ENCODE results near the gene RAPGEF4. TPM values are rescaled to one million over a fixed set of nuclear protein-coding genes. Genes with fewer than 3 reads are reported as not detected.
A peak's percentile ranks its signal among the peaks of the same experiment; 100 is the strongest.

The RAPGEF4 gene
- total and polyA plus RNA-seq, 4 donors = 0.46 to 22.8 (median 3.9) TPM

GRCh38 chr2:172968061-172968469, 232.4 kb downstream of the RAPGEF4 start:
- H3K4me3 ChIP-seq (ENCODE audit: low read length in 2 of 2) = no peak overlapping the region
- 6 to 7% methylated on average over 7 of the region's 7 CpGs for WGBS, 2 donors
- H3K27ac ChIP-seq (ENCODE audit: low read depth in 1 of 2, low read length in 2 of 2) = no peak overlapping the region
- H3K4me1 ChIP-seq (ENCODE audit: control insufficient read depth in 1 of 2, insufficient read depth in 2 of 2, low read length in 2 of 2) = no peaks in the 10 kb centered on the region
- no peaks in the 10 kb centered on the region for H3K36me3 ChIP-seq (ENCODE audit: control insufficient read depth in 1 of 2, insufficient read depth in 2 of 2, low read length in 1 of 2)
- H3K9me3 ChIP-seq (ENCODE audit: control insufficient read depth, low read length) = no peaks in the 10 kb centered on the region
- H3K27me3 ChIP-seq (ENCODE audit: control insufficient read depth in 1 of 2, insufficient read depth in 2 of 2, low read length in 1 of 2) = no peaks in the 10 kb centered on the region
- intact Hi-C loops (cut with DNase I) = no loop called here
- ATAC-seq (ENCODE audit: low FRiP score) = peak; percentile 80
- peak; percentile 78 to 79 for DNase-seq

- intact Hi-C loops (cut with DNase I) = no loop called here
- Histone ChIP-seq H3K4me1 (ENCODE audit: control insufficient read depth in 1 of 2, insufficient read depth in 2 of 2, low read length in 2 of 2) (no peaks in the 10 kb centered on the region), H3K36me3 (ENCODE audit: control insufficient read depth in 1 of 2, insufficient read depth in 2 of 2, low read length in 1 of 2) (no peaks in the 10 kb centered on the region), H3K4me3 (ENCODE audit: low read length in 2 of 2) (no peak overlapping the region), H3K27me3 (ENCODE audit: control insufficient read depth in 1 of 2, insufficient read depth in 2 of 2, low read length in 1 of 2) (no peaks in the 10 kb centered on the region), H3K9me3 (ENCODE audit: control insufficient read depth, low read length) (no peaks in the 10 kb centered on the region), H3K27ac (ENCODE audit: low read depth in 1 of 2, low read length in 2 of 2) (no peak overlapping the region)
- 76 to 79% methylated on average over 1 of the region's 1 CpG for WGBS, 2 donors
- no peak for DNase-seq
- no peak for ATAC-seq (ENCODE audit: low FRiP score)
Measured at GRCh38 chr2:172969166-172969565, 233.5 kb downstream of the RAPGEF4 start.

GRCh38 chr2:172969609-172970008, 234.0 kb downstream of the RAPGEF4 start:
- ATAC-seq (ENCODE audit: low FRiP score) = no peak
- 95 to 98% methylated on average over 3 of the region's 3 CpGs for WGBS, 2 donors
- Histone ChIP-seq H3K4me1 (ENCODE audit: control insufficient read depth in 1 of 2, insufficient read depth in 2 of 2, low read length in 2 of 2) (no peaks in the 10 kb centered on the region), H3K36me3 (ENCODE audit: control insufficient read depth in 1 of 2, insufficient read depth in 2 of 2, low read length in 1 of 2) (no peaks in the 10 kb centered on the region), H3K27ac (ENCODE audit: low read depth in 1 of 2, low read length in 2 of 2) (no peak overlapping the region), H3K27me3 (ENCODE audit: control insufficient read depth in 1 of 2, insufficient read depth in 2 of 2, low read length in 1 of 2) (no peaks in the 10 kb centered on the region), H3K4me3 (ENCODE audit: low read length in 2 of 2) (no peak overlapping the region), H3K9me3 (ENCODE audit: control insufficient read depth, low read length) (no peaks in the 10 kb centered on the region)
- no peak for DNase-seq
- intact Hi-C loops (cut with DNase I) = no loop called here

GRCh38 chr2:172970660-172971059, 235.0 kb downstream of the RAPGEF4 start:
- H3K4me3 ChIP-seq (ENCODE audit: low read length in 2 of 2) = no peak overlapping the region
- H3K27me3 ChIP-seq (ENCODE audit: control insufficient read depth in 1 of 2, insufficient read depth in 2 of 2, low read length in 1 of 2) = no peaks in the 10 kb centered on the region
- 71 to 83% methylated on average over 4 of the region's 4 CpGs for WGBS, 2 donors
- no peaks in the 10 kb centered on the region for H3K9me3 ChIP-seq (ENCODE audit: control insufficient read depth, low read length)
- no peak overlapping the region for H3K27ac ChIP-seq (ENCODE audit: low read depth in 1 of 2, low read length in 2 of 2)
- H3K4me1 ChIP-seq (ENCODE audit: control insufficient read depth in 1 of 2, insufficient read depth in 2 of 2, low read length in 2 of 2) = no peaks in the 10 kb centered on the region
- ATAC-seq (ENCODE audit: low FRiP score) (no peak), DNase-seq (no peak)
- intact Hi-C loops (cut with DNase I) = no loop called here
- H3K36me3 ChIP-seq (ENCODE audit: control insufficient read depth in 1 of 2, insufficient read depth in 2 of 2, low read length in 1 of 2) = no peaks in the 10 kb centered on the region

DNA sequence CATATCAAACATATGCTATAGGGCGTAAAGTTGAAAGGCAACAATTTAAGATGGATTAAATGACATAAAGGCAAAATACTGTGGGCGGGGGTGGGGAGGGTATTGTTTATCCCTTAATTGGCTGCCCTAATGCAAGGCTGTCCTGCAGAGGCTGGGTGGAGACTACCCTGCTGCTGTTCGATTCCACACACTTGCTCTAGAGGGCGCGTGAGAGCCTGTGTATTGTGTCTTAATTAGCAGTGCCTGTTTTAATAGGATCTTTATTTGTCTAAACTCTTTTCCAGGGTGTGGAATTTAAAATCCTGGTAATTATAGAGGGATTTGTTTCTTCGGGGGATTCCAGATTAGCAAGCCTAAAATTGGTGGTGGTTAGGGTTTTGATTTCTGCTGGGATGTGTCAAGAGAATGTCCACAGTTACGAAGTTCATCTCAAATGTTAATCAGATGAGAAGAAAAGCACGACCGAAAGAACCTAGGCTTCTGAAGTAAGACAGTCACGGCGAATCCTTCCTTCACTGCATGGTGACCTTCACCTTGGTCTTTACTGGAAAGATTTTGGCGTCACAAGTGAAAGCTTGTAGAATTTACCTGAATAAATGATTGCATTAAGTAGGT, 236.5 kb downstream of the RAPGEF4 start:
- ATAC-seq (ENCODE audit: low FRiP score) = no peak

DNA sequence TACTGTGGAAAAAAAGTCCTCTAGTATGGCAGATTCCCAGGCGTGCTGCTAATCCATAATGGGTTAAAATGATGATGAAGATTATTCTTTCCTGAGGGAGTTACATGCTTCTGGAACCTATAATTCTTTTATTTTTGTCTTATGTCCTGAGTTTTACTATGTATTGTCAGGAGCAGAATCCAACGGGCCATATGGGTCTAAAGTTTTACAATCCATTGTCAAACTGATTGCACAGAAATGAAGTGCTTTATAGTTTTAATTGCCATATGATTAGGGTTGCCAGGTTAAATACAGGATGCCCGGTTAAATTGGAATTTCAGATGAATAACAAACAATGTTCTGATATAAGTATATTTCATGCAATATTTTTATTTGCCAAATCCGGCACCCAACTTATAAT, 239.1 kb downstream of the RAPGEF4 start:
- no peak for DNase-seq
- no peaks in the 10 kb centered on the region for H3K27me3 ChIP-seq (ENCODE audit: control insufficient read depth in 1 of 2, insufficient read depth in 2 of 2, low read length in 1 of 2)
- WGBS, 2 donors = 92 to 95% methylated on average over 4 of the region's 4 CpGs
- no peak overlapping the region for H3K4me3 ChIP-seq (ENCODE audit: low read length in 2 of 2)
- no peak overlapping the region for H3K27ac ChIP-seq (ENCODE audit: low read depth in 1 of 2, low read length in 2 of 2)
- intact Hi-C loops (cut with DNase I) = no loop called here
- no peaks in the 10 kb centered on the region for H3K36me3 ChIP-seq (ENCODE audit: control insufficient read depth in 1 of 2, insufficient read depth in 2 of 2, low read length in 1 of 2)
- H3K9me3 ChIP-seq (ENCODE audit: control insufficient read depth, low read length) = no peaks in the 10 kb centered on the region
- ATAC-seq (ENCODE audit: low FRiP score) = no peak
- H3K4me1 ChIP-seq (ENCODE audit: control insufficient read depth in 1 of 2, insufficient read depth in 2 of 2, low read length in 2 of 2) = no peaks in the 10 kb centered on the region

More for the DNA sequence above, 236.5 kb downstream of the RAPGEF4 start:
- WGBS, 2 donors = 74% methylated on average over 12 of the region's 12 CpGs
- intact Hi-C loops (cut with DNase I) = no loop called here
- Histone ChIP-seq H3K36me3 (ENCODE audit: control insufficient read depth in 1 of 2, insufficient read depth in 2 of 2, low read length in 1 of 2) (no peaks in the 10 kb centered on the region), H3K4me3 (ENCODE audit: low read length in 2 of 2) (no peak overlapping the region), H3K9me3 (ENCODE audit: control insufficient read depth, low read length) (no peaks in the 10 kb centered on the region), H3K27ac (ENCODE audit: low read depth in 1 of 2, low read length in 2 of 2) (no peak overlapping the region), H3K4me1 (ENCODE audit: control insufficient read depth in 1 of 2, insufficient read depth in 2 of 2, low read length in 2 of 2) (no peaks in the 10 kb centered on the region), H3K27me3 (ENCODE audit: control insufficient read depth in 1 of 2, insufficient read depth in 2 of 2, low read length in 1 of 2) (no peaks in the 10 kb centered on the region)
- DNase-seq = no peak

DNA sequence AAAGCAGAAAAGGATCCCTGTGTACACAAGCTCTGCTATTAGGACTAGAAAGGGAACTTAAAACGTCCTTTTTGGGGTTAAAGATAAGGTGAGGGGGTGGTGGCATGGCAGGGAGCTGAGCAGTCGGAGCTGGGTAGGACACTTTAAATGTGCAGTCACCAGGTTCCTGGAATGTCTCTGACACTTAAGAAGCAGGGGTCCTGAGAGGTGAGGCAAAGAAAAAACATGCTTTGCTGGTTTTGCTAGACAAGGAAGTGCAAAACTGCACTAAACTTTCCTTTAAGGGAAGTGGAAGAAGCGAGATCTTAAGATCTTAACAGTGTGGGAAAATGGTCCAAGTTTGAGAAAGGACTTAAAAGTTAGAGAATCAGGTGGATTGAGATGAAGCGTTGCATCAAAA, 240.5 kb downstream of the RAPGEF4 start:
- intact Hi-C loops (cut with DNase I) = no loop called here
- no peak overlapping the region for H3K27ac ChIP-seq (ENCODE audit: low read depth in 1 of 2, low read length in 2 of 2)
- no peaks in the 10 kb centered on the region for H3K27me3 ChIP-seq (ENCODE audit: control insufficient read depth in 1 of 2, insufficient read depth in 2 of 2, low read length in 1 of 2)
- H3K4me1 ChIP-seq (ENCODE audit: control insufficient read depth in 1 of 2, insufficient read depth in 2 of 2, low read length in 2 of 2) = no peaks in the 10 kb centered on the region
- H3K36me3 ChIP-seq (ENCODE audit: control insufficient read depth in 1 of 2, insufficient read depth in 2 of 2, low read length in 1 of 2) = no peaks in the 10 kb centered on the region
- no peaks in the 10 kb centered on the region for H3K9me3 ChIP-seq (ENCODE audit: control insufficient read depth, low read length)
- ATAC-seq (ENCODE audit: low FRiP score) = no peak
- DNase-seq = no peak
- H3K4me3 ChIP-seq (ENCODE audit: low read length in 2 of 2) = no peak overlapping the region
- WGBS, 2 donors = 62 to 69% methylated on average over 4 of the region's 4 CpGs

DNA sequence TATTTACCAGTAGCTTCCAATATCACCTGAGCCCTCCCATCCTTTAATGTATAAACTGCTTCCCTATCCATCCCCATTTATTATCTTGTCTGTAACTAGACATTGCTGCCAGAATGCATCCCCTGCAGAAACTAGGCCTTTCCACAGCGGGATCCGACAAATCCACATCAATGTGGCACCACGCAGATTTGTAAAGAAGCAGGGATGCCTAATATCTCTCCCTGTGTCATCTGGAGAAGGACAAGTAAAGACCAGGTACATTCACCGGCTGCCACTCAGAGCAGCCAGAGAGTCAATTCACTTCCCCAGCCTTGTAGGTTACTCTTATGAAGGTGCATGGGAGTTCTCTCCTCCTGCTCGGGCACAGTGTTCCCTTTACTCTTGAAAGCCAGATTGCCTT, 241.2 kb downstream of the RAPGEF4 start:
- no peak for ATAC-seq (ENCODE audit: low FRiP score)
- WGBS, 2 donors = 98 to 99% methylated on average over 5 of the region's 5 CpGs
- intact Hi-C loops (cut with DNase I) = no loop called here

GRCh38 chr2:172977270-172978062, 241.8 kb downstream of the RAPGEF4 start:
- ATAC-seq (ENCODE audit: low FRiP score) (no peak), DNase-seq (no peak)
- 80 to 81% methylated on average over 7 of the region's 7 CpGs for WGBS, 2 donors
- intact Hi-C loops (cut with DNase I) = no loop called here
- no peak overlapping the region for H3K27ac ChIP-seq (ENCODE audit: low read depth in 1 of 2, low read length in 2 of 2)
- H3K4me1 ChIP-seq (ENCODE audit: control insufficient read depth in 1 of 2, insufficient read depth in 2 of 2, low read length in 2 of 2) = no peaks in the 10 kb centered on the region
- H3K4me3 ChIP-seq (ENCODE audit: low read length in 2 of 2) = no peak overlapping the region
- no peaks in the 10 kb centered on the region for H3K27me3 ChIP-seq (ENCODE audit: control insufficient read depth in 1 of 2, insufficient read depth in 2 of 2, low read length in 1 of 2)
- no peaks in the 10 kb centered on the region for H3K36me3 ChIP-seq (ENCODE audit: control insufficient read depth in 1 of 2, insufficient read depth in 2 of 2, low read length in 1 of 2)
- no peaks in the 10 kb centered on the region for H3K9me3 ChIP-seq (ENCODE audit: control insufficient read depth, low read length)

More for the DNA sequence above, 241.2 kb downstream of the RAPGEF4 start:
- no peaks in the 10 kb centered on the region for H3K9me3 ChIP-seq (ENCODE audit: control insufficient read depth, low read length)
- H3K27ac ChIP-seq (ENCODE audit: low read depth in 1 of 2, low read length in 2 of 2) = no peak overlapping the region
- H3K4me3 ChIP-seq (ENCODE audit: low read length in 2 of 2) = no peak overlapping the region
- no peaks in the 10 kb centered on the region for H3K27me3 ChIP-seq (ENCODE audit: control insufficient read depth in 1 of 2, insufficient read depth in 2 of 2, low read length in 1 of 2)
- H3K36me3 ChIP-seq (ENCODE audit: control insufficient read depth in 1 of 2, insufficient read depth in 2 of 2, low read length in 1 of 2) = no peaks in the 10 kb centered on the region
- DNase-seq = no peak
- H3K4me1 ChIP-seq (ENCODE audit: control insufficient read depth in 1 of 2, insufficient read depth in 2 of 2, low read length in 2 of 2) = no peaks in the 10 kb centered on the region

All from aorta (tissue), 5 donors.